ENCODE data around the gene ARHGAP26. TPM values are rescaled to one million over a fixed set of nuclear protein-coding genes. Genes with fewer than 3 reads are reported as not detected.

The ARHGAP26 gene
- total RNA-seq, 1 experiment from 2014 or later, result 34.5 TPM

DNA sequence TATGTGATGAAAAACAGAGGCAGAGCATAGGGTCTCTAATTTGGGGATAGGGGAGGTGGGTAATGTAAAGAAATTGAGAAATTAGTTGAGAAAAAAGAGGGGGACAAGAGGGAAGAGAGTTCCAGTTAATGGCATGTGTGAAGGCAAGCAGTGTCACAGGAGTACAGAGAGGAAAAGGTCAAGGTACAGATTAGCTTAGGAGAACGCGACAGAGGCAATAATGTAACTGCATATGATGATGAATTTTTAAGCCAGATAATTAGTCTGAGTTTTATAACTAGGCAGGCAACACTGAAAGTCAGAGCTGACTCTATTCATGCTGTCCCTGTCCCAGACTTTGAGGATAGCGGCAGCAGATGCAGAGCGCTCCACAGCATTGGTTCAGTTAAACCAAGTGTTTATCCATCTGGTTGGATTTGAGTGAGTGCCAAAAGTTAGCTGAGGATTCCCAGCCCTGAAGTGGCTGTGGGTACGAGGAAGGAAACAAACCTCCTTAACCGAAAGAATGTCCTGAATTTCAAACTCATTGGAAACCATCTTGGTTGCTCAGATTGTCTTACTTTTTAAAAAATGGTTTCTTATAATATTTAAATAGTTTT lies 315.2 kb downstream of the ARHGAP26 start:
- no peak overlapping the region for H3K9ac ChIP-seq (ENCODE audit: low read length)
- H2AFZ ChIP-seq (ENCODE audit: low read depth, low read length, poor library complexity, severe bottlenecking), result no peak overlapping the region
- no peaks in the 10 kb centered on the region for H3K27me3 ChIP-seq (ENCODE audit: insufficient read depth, low read length)
- ATAC-seq (no peak), DNase-seq (ENCODE audit: low read depth, low spot score) (no peak)
- peaks cover 13 to 31% of the 10 kb centered on the region in 2 experiments for H3K4me1 ChIP-seq (ENCODE audit: control insufficient read depth in 1 of 2, insufficient read depth in 2 of 2, low read length in 2 of 2)
- BruUV-seq (replicated peaks), result no TSS peak
- no peaks in the 10 kb centered on the region for H4K20me1 ChIP-seq (ENCODE audit: insufficient read depth)
- H3K9me3 ChIP-seq (ENCODE audit: control insufficient read depth in 1 of 2, insufficient read depth in 1 of 2, low read depth in 1 of 2, low read length in 2 of 2), result no peaks in the 10 kb centered on the region
- H3K27ac ChIP-seq (ENCODE audit: low read depth, low read length), result no peak overlapping the region
- H3K9me2 ChIP-seq (ENCODE audit: insufficient read depth), result no peaks in the 10 kb centered on the region
- H3K79me2 ChIP-seq (ENCODE audit: insufficient read depth, low read length), result no peaks in the 10 kb centered on the region
- POLR2A ChIA-PET, result no interaction called here
- H3K36me3 ChIP-seq (ENCODE audit: control insufficient read depth in 1 of 2, insufficient read depth in 2 of 2, low read length in 2 of 2), result no peaks in the 10 kb centered on the region
- intact Hi-C loops (cut with micrococcal nuclease), result no loop called here
- RAD21 ChIA-PET (ENCODE audit: low non-redundant PET in 1 of 2, low total read pairs in 2 of 2, uncharacterized antibody in 2 of 2, unreplicated experiment in 2 of 2), result no interaction called here
- CTCF ChIA-PET, result no interaction called here
- no peak overlapping the region for H3K4me2 ChIP-seq (ENCODE audit: low read length)
- H3K4me3 ChIP-seq (replicated peaks in 1 of 2; ENCODE audit: low read depth in 1 of 2, low read length in 2 of 2), result no peak overlapping the region
- no peak for TF ChIP-seq ELF1 (IDR thresholded peaks at IDR 0.05; ENCODE audit: borderline replicate concordance, low read depth)
- TF ChIP-seq, protein P1, sequence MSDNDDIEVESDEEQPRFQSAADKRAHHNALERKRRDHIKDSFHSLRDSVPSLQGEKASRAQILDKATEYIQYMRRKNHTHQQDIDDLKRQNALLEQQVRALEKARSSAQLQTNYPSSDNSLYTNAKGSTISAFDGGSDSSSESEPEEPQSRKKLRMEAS (IDR thresholded peaks at IDR 0.05), result no peak
- no peak for TF ChIP-seq FOSL1 (IDR thresholded peaks at IDR 0.05; ENCODE audit: low read depth)
- no peak for TF ChIP-seq YY1 (IDR thresholded peaks at IDR 0.05; ENCODE audit: extremely low read depth, insufficient replicate concordance, low read depth, low read length)
- TF ChIP-seq EZH2 (IDR thresholded peaks at IDR 0.05), result no peak
- TF ChIP-seq, protein P2, sequence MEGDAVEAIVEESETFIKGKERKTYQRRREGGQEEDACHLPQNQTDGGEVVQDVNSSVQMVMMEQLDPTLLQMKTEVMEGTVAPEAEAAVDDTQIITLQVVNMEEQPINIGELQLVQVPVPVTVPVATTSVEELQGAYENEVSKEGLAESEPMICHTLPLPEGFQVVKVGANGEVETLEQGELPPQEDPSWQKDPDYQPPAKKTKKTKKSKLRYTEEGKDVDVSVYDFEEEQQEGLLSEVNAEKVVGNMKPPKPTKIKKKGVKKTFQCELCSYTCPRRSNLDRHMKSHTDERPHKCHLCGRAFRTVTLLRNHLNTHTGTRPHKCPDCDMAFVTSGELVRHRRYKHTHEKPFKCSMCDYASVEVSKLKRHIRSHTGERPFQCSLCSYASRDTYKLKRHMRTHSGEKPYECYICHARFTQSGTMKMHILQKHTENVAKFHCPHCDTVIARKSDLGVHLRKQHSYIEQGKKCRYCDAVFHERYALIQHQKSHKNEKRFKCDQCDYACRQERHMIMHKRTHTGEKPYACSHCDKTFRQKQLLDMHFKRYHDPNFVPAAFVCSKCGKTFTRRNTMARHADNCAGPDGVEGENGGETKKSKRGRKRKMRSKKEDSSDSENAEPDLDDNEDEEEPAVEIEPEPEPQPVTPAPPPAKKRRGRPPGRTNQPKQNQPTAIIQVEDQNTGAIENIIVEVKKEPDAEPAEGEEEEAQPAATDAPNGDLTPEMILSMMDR (IDR thresholded peaks at IDR 0.05 in 2 of 3, conservative IDR thresholded peaks at IDR 0.05 in 1 of 3; ENCODE audit: borderline replicate concordance in 1 of 3, insufficient read depth in 1 of 3, low read depth in 2 of 3, low read length in 2 of 3), result no peak
- no peak for TF ChIP-seq SRF (IDR thresholded peaks at IDR 0.05; ENCODE audit: low read depth)
- no peak for TF ChIP-seq CBX3 (IDR thresholded peaks at IDR 0.05; ENCODE audit: low read depth)
